ENCODE measurements around the gene RBP4.

RBP4 gene
- 0 reads per million in 3 experiments for total RNA-seq

- no peak for DNase-seq
Observed at GRCh38 chr10:93601146-93601773, at the start of gene RBP4. Gene RBP4, minus strand, starts transcription at chr10:93601235. Its CDS starts 207 bp downstream, at chr10:93601028.

- no peak for DNase-seq
Observed at GRCh38 chr10:93639791-93640190, 38.8 kb upstream of the RBP4 start.

- no peak for DNase-seq
Observed at GRCh38 chr10:93630625-93631557, 29.9 kb upstream of the RBP4 start.

- no peak for DNase-seq
Observed at GRCh38 chr10:93629647-93630305, 28.7 kb upstream of the RBP4 start.

GRCh38 chr10:93628858-93629257, 27.8 kb upstream of the RBP4 start:
- no peak for DNase-seq

GRCh38 chr10:93622942-93623341, 21.9 kb upstream of the RBP4 start:
- no peak for DNase-seq

- DNase-seq: no peak
Observed at GRCh38 chr10:93620925-93621324, 19.9 kb upstream of the RBP4 start.

- no peak for DNase-seq
Observed at GRCh38 chr10:93615576-93616235, 14.7 kb upstream of the RBP4 start.

- no peak for DNase-seq
Observed at GRCh38 chr10:93614101-93614825, 13.2 kb upstream of the RBP4 start.

GRCh38 chr10:93613126-93613525, 12.1 kb upstream of the RBP4 start:
- DNase-seq: no peak

- no peak for DNase-seq
Observed at GRCh38 chr10:93612311-93612710, 11.3 kb upstream of the RBP4 start, which contains the start of gene PDE6C. Gene PDE6C, plus strand, starts transcription at chr10:93612537. Its CDS starts 189 bp downstream, at chr10:93612726.

- no peak for DNase-seq
Observed at GRCh38 chr10:93608421-93608820, 7.4 kb upstream of the RBP4 start.

GRCh38 chr10:93604146-93604545, 3.1 kb upstream of the RBP4 start:
- DNase-seq: no peak

GRCh38 chr10:93603023-93603422, 2.0 kb upstream of the RBP4 start:
- DNase-seq: no peak

GRCh38 chr10:93601774-93602162, 733 bp upstream of the RBP4 start:
- DNase-seq: no peak

- no peak for DNase-seq
Observed at GRCh38 chr10:93600446-93601145, 439 bp downstream of the RBP4 start.

- no peak for DNase-seq
Observed at GRCh38 chr10:93599778-93600177, 1.3 kb downstream of the RBP4 start.

- DNase-seq: no peak
Observed at GRCh38 chr10:93599335-93599734, 1.7 kb downstream of the RBP4 start.

GRCh38 chr10:93598157-93598556, 2.9 kb downstream of the RBP4 start:
- DNase-seq: no peak

GRCh38 chr10:93597075-93597599, 3.9 kb downstream of the RBP4 start:
- DNase-seq: no peak

- no peak for DNase-seq
Observed at GRCh38 chr10:93596539-93596938, 4.5 kb downstream of the RBP4 start.
